ENCODE measurements around the gene NHSL1.

Gene NHSL1

DNA sequence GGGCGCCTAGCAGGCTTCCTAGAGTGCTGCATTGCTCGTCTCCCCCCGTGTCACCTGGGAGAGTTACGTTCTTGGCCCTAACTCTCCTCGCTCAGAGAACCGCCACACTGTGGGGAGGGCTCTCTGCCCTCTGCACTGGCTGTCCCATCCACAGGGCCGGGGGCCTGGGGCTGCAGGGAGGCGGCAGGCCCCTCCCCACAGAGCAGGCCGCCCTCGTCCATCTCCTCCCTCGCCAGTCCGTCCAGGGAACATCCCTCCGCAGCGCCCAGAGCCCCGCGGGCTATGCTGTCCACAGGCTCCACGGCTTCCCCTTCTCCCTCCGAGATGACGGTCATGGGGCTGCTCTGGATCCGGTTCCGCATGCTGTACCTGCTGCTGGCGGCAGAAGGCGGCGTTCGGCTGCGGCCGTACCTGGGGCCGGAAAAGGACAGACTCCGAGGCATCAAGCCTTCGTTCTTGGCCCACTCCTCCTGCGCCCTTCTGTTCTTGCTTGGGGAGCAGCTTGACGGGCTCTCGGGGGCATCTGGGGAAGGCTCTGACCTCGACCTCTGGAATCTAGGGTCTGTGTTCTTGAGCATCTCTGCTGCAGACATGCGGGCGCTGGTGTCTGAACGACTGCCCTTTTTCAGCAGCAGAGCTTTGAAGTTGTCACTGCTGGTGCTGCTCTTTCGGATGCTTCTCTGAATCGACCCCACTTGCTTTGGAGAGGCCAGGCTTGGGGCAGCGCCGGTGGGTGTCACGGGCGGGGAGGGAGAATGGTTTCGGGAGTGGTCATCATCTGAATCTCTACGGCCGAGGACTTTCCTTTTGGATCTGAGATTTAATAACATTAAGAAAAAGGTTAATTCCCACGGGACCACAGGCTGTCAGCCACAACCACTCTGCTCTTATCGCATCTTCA lies 75.0 kb downstream of the NHSL1 start (continued):
- TF ChIP-seq, protein P1, sequence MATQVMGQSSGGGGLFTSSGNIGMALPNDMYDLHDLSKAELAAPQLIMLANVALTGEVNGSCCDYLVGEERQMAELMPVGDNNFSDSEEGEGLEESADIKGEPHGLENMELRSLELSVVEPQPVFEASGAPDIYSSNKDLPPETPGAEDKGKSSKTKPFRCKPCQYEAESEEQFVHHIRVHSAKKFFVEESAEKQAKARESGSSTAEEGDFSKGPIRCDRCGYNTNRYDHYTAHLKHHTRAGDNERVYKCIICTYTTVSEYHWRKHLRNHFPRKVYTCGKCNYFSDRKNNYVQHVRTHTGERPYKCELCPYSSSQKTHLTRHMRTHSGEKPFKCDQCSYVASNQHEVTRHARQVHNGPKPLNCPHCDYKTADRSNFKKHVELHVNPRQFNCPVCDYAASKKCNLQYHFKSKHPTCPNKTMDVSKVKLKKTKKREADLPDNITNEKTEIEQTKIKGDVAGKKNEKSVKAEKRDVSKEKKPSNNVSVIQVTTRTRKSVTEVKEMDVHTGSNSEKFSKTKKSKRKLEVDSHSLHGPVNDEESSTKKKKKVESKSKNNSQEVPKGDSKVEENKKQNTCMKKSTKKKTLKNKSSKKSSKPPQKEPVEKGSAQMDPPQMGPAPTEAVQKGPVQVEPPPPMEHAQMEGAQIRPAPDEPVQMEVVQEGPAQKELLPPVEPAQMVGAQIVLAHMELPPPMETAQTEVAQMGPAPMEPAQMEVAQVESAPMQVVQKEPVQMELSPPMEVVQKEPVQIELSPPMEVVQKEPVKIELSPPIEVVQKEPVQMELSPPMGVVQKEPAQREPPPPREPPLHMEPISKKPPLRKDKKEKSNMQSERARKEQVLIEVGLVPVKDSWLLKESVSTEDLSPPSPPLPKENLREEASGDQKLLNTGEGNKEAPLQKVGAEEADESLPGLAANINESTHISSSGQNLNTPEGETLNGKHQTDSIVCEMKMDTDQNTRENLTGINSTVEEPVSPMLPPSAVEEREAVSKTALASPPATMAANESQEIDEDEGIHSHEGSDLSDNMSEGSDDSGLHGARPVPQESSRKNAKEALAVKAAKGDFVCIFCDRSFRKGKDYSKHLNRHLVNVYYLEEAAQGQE (tag by site-specific recombination; IDR thresholded peaks at IDR 0.05): no peak
- TF ChIP-seq ZNF292 (tag by site-specific recombination; IDR thresholded peaks at IDR 0.05; ENCODE audit: borderline replicate concordance, low read depth): no peak
- TF ChIP-seq ZNF510 (tag by site-specific recombination; IDR thresholded peaks at IDR 0.05; ENCODE audit: insufficient replicate concordance): no peak

DNA sequence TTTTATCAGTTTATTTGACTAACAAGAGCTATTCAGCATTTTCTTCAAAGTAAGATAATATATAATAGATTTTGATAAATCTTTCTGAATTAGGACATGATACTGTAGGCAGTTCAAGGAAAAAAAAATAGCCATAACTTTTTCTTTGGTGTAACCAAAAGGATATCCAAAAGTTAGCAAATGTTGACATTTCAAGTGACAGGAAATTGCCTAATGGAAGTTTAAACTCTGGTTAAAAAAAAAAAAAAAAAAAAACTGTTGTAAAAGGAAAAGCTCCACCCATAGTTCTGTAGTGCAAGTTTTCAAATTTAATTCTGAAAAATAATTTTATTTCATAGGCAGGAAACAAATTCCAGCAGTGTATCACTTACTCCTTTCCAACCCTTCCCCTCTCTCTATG lies 76.4 kb downstream of the NHSL1 start:
- H3K36me3 ChIP-seq (ENCODE audit: control insufficient read depth in 2 of 2, insufficient read depth in 1 of 2, low read length in 2 of 2): peaks cover 0 to 52% of the 10 kb centered on the region in 2 experiments; a peak in 2 of 3 replicates
- H3K4me3 ChIP-seq (ENCODE audit: low read depth, low read length): no peak overlapping the region
- H3K27ac ChIP-seq (ENCODE audit: extremely low read depth, low read depth, low read length): no peak overlapping the region
- TF ChIP-seq HOXD13 (CRISPR knock-in tag; IDR thresholded peaks at IDR 0.05; ENCODE audit: borderline replicate concordance): no peak
- TF ChIP-seq, protein P2, sequence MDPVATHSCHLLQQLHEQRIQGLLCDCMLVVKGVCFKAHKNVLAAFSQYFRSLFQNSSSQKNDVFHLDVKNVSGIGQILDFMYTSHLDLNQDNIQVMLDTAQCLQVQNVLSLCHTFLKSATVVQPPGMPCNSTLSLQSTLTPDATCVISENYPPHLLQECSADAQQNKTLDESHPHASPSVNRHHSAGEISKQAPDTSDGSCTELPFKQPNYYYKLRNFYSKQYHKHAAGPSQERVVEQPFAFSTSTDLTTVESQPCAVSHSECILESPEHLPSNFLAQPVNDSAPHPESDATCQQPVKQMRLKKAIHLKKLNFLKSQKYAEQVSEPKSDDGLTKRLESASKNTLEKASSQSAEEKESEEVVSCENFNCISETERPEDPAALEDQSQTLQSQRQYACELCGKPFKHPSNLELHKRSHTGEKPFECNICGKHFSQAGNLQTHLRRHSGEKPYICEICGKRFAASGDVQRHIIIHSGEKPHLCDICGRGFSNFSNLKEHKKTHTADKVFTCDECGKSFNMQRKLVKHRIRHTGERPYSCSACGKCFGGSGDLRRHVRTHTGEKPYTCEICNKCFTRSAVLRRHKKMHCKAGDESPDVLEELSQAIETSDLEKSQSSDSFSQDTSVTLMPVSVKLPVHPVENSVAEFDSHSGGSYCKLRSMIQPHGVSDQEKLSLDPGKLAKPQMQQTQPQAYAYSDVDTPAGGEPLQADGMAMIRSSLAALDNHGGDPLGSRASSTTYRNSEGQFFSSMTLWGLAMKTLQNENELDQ (tag by site-specific recombination; IDR thresholded peaks at IDR 0.05; ENCODE audit: low read depth): no peak
- no peak for TF ChIP-seq ZNF174 (tag by site-specific recombination; IDR thresholded peaks at IDR 0.05)
- TF ChIP-seq ZNF624 (tag by site-specific recombination; IDR thresholded peaks at IDR 0.05): no peak
- no peak for TF ChIP-seq ZNF791 (tag by site-specific recombination; IDR thresholded peaks at IDR 0.05)
- TF ChIP-seq, protein P3, sequence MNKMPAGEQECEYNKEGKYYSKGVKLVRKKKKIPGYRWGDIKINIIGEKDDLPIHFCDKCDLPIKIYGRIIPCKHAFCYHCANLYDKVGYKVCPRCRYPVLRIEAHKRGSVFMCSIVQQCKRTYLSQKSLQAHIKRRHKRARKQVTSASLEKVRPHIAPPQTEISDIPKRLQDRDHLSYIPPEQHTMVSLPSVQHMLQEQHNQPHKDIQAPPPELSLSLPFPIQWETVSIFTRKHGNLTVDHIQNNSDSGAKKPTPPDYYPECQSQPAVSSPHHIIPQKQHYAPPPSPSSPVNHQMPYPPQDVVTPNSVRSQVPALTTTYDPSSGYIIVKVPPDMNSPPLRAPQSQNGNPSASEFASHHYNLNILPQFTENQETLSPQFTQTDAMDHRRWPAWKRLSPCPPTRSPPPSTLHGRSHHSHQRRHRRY (tag by site-specific recombination; IDR thresholded peaks at IDR 0.05): no peak
- TF ChIP-seq ZNF529 (tag by site-specific recombination; IDR thresholded peaks at IDR 0.05; ENCODE audit: insufficient replicate concordance): no peak
- TF ChIP-seq ZNF768 (tag by site-specific recombination; IDR thresholded peaks at IDR 0.05): no peak
- TF ChIP-seq ZNF830 (tag by site-specific recombination; IDR thresholded peaks at IDR 0.05; ENCODE audit: low read depth): no peak
- TF ChIP-seq ZNF555 (tag by site-specific recombination; conservative IDR thresholded peaks at IDR 0.05): no peak
- no peaks in the 10 kb centered on the region for H3K4me1 ChIP-seq (ENCODE audit: control insufficient read depth, insufficient read depth, low read length)
- ChIA-PET POLR2A (interaction anchor here (0.6 to 0.7 kb wide), 3 partner anchors 26 to 392 kb away, joined by 3 to 9 read pairs (median 3); no protein-coding TSS in a partner anchor), CTCF (interaction anchor here (0.8 to 1.4 kb wide), 3 partner anchors 27 to 342 kb away, joined by 3 to 4 read pairs (median 3); no protein-coding TSS in a partner anchor)
- no peaks in the 10 kb centered on the region for H3K9me3 ChIP-seq (ENCODE audit: control insufficient read depth, insufficient read depth, low read depth, low read length)

DNA sequence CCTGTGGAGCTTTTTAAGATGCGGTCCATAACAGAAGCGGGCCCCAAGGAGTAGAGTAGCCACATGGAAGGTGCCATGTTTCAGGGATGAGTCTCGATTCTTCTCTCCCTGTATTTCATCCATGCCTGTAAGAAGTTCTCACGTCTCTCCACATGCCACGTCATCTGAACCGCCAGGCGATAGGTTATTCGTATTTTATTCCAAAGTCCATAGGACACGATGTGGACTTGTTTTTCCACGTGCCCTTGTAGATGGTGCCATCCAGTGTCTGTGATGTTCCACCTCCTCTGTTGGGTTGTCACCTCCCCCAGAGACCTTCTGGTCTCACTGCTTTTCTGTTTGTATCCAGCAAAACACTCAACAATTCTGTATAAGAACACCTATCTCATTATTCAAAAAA lies 77.7 kb downstream of the NHSL1 start:
- TF ChIP-seq ZBTB48 (tag by site-specific recombination; IDR thresholded peaks at IDR 0.05) (no peak), ZNF391 (tag by site-specific recombination; IDR thresholded peaks at IDR 0.05; ENCODE audit: borderline replicate concordance, low read depth) (no peak), SCRT1 (tag by site-specific recombination; IDR thresholded peaks at IDR 0.05; ENCODE audit: borderline replicate concordance) (no peak), IKZF3 (tag by site-specific recombination; IDR thresholded peaks at IDR 0.05) (no peak)
- TF ChIP-seq, protein P4, sequence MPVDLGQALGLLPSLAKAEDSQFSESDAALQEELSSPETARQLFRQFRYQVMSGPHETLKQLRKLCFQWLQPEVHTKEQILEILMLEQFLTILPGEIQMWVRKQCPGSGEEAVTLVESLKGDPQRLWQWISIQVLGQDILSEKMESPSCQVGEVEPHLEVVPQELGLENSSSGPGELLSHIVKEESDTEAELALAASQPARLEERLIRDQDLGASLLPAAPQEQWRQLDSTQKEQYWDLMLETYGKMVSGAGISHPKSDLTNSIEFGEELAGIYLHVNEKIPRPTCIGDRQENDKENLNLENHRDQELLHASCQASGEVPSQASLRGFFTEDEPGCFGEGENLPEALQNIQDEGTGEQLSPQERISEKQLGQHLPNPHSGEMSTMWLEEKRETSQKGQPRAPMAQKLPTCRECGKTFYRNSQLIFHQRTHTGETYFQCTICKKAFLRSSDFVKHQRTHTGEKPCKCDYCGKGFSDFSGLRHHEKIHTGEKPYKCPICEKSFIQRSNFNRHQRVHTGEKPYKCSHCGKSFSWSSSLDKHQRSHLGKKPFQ (tag by site-specific recombination; IDR thresholded peaks at IDR 0.05): no peak
- ChIA-PET POLR2A (no interaction called here), CTCF (interaction anchor here (0.9 to 1.4 kb wide), 2 partner anchors 28 to 87 kb away, joined by 3 read pairs; no protein-coding TSS in a partner anchor)
- Histone ChIP-seq H3K9me3 (ENCODE audit: control insufficient read depth, insufficient read depth, low read depth, low read length) (no peaks in the 10 kb centered on the region), H3K36me3 (ENCODE audit: control insufficient read depth in 2 of 2, insufficient read depth in 1 of 2, low read length in 2 of 2) (peaks cover 0 to 61% of the 10 kb centered on the region in 2 experiments; a peak in 2 of 3 replicates), H3K4me3 (ENCODE audit: low read depth, low read length) (no peak overlapping the region), H3K27ac (ENCODE audit: extremely low read depth, low read depth, low read length) (no peak overlapping the region), H3K4me1 (ENCODE audit: control insufficient read depth, insufficient read depth, low read length) (no peaks in the 10 kb centered on the region)
